A549 (cell line): ENCODE results near the gene KIAA0753.

ENCODE experiments used
- KDM1A ChIP-seq: fragments of 200-600 bp; sonication (generic); IDR thresholded peaks from 2 replicates; pipeline ENCODE4 v1.6.1; 2016; ENCODE audit warnings: low read depth, mild to moderate bottlenecking
- POLR2AphosphoS2 ChIP-seq: conservative IDR thresholded peaks from 2 replicates; pipeline ENCODE4 v1.6.1; 2012; ENCODE audit warnings: low read length, improper control_type of control experiment, inconsistent platforms
- TF ChIP-seq, protein P1 (sequence below): fragments of 200-600 bp; sonication (generic); IDR thresholded peaks from 2 replicates; pipeline ENCODE4 v1.6.1; 2016; ENCODE audit warnings: antibody characterized with exemption, mild to moderate bottlenecking, moderate library complexity
- TF ChIP-seq, protein P2 (sequence below): fragments of >200 bp; sonication (Bioruptor Twin); formaldehyde crosslinking; IDR thresholded peaks from 3 replicates; pipeline ENCODE4 v1.5.1; 2016

DNA sequence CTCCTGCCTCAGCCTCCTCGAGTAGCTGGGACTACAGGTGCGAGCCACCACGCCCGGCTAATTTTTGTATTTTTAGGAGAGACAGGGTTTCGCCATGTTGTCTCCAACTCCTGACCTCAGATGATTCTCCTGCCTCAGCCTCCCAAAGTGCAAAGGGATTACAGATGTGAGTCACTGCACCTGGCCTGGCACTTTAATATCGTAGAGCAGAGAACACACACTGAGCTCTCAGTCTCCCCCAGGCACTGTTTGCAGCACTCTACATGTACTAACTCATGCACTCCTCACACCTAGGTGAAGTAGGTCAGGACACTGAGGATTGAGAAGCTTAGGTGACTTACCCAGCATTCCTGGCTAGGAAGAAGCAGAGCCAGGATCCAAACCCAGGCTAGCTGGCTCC is 26.0 kb upstream of the KIAA0753 start:
- TF ChIP-seq, protein P1, sequence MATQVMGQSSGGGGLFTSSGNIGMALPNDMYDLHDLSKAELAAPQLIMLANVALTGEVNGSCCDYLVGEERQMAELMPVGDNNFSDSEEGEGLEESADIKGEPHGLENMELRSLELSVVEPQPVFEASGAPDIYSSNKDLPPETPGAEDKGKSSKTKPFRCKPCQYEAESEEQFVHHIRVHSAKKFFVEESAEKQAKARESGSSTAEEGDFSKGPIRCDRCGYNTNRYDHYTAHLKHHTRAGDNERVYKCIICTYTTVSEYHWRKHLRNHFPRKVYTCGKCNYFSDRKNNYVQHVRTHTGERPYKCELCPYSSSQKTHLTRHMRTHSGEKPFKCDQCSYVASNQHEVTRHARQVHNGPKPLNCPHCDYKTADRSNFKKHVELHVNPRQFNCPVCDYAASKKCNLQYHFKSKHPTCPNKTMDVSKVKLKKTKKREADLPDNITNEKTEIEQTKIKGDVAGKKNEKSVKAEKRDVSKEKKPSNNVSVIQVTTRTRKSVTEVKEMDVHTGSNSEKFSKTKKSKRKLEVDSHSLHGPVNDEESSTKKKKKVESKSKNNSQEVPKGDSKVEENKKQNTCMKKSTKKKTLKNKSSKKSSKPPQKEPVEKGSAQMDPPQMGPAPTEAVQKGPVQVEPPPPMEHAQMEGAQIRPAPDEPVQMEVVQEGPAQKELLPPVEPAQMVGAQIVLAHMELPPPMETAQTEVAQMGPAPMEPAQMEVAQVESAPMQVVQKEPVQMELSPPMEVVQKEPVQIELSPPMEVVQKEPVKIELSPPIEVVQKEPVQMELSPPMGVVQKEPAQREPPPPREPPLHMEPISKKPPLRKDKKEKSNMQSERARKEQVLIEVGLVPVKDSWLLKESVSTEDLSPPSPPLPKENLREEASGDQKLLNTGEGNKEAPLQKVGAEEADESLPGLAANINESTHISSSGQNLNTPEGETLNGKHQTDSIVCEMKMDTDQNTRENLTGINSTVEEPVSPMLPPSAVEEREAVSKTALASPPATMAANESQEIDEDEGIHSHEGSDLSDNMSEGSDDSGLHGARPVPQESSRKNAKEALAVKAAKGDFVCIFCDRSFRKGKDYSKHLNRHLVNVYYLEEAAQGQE = no peak
- TF ChIP-seq, protein P2, sequence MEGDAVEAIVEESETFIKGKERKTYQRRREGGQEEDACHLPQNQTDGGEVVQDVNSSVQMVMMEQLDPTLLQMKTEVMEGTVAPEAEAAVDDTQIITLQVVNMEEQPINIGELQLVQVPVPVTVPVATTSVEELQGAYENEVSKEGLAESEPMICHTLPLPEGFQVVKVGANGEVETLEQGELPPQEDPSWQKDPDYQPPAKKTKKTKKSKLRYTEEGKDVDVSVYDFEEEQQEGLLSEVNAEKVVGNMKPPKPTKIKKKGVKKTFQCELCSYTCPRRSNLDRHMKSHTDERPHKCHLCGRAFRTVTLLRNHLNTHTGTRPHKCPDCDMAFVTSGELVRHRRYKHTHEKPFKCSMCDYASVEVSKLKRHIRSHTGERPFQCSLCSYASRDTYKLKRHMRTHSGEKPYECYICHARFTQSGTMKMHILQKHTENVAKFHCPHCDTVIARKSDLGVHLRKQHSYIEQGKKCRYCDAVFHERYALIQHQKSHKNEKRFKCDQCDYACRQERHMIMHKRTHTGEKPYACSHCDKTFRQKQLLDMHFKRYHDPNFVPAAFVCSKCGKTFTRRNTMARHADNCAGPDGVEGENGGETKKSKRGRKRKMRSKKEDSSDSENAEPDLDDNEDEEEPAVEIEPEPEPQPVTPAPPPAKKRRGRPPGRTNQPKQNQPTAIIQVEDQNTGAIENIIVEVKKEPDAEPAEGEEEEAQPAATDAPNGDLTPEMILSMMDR = no peak
- TF ChIP-seq KDM1A = no peak
- TF ChIP-seq POLR2AphosphoS2 = no peak
